HG03432 (cell line): ENCODE results near the gene DSCAM.
"Not testable (repeated sequence)": the region's sequence is repeated elsewhere in the genome, so short reads cannot be mapped to it uniquely, and the experiment has no call there.

Source experiments
- ATAC-seq: cut with Tn5 transposase; IDR thresholded peaks from one replicate; pipeline ENCODE4 v1.9.1; 2021; ENCODE audit warnings: mild to moderate bottlenecking, moderate library complexity; ENCODE audit not compliant: unreplicated experiment

DSCAM gene

GRCh38 chr21:40339050-40339449, 507.9 kb downstream of the DSCAM start:
- ATAC-seq = no peak

- ATAC-seq = no peak
Observed at GRCh38 chr21:40337981-40338380, 509.0 kb downstream of the DSCAM start.

- ATAC-seq = no peak
Observed at GRCh38 chr21:40335704-40336103, 511.3 kb downstream of the DSCAM start.

GRCh38 chr21:40334159-40334558, 512.8 kb downstream of the DSCAM start:
- no peak for ATAC-seq

DNA sequence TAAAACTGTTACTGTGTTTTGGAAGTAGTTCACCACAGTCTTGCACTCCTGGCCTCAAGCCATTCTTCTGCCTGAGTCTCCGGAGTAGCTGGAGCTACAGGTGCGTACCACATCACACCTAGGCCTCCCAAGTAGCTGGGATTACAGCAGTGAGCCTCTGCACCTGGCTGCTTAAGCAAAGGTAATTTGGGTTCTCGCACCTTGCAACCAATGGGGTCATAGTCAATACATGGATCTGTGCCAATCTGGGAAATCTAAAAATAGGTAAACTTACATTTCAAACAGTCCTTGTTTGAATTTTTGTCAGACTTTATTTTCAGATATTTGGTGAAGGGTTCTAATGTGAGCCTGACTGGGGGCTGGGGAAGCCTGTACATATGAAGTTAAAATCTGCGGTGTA, 513.2 kb downstream of the DSCAM start:
- ATAC-seq = no peak

DNA sequence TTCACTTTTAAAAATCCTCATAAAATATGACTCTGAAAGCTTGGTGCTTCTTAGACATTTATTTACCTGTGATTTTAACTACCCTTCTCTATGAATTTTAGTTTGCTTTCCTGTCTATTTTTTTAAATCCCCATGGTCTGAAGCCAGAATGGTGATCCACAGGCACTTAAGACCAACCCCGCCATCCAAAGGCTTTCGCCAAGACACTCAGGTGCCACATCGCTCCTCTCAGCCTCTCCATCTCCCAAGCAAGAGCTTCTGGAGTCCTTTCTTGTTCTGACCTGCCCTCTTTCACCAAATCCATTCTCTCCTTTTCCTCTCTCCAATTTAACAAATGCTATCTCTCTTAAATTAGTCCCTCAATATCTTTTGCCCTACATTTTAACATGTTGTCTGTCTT, 515.2 kb downstream of the DSCAM start:
- ATAC-seq = no peak

GRCh38 chr21:40331172-40331571, 515.8 kb downstream of the DSCAM start:
- no peak for ATAC-seq

DNA sequence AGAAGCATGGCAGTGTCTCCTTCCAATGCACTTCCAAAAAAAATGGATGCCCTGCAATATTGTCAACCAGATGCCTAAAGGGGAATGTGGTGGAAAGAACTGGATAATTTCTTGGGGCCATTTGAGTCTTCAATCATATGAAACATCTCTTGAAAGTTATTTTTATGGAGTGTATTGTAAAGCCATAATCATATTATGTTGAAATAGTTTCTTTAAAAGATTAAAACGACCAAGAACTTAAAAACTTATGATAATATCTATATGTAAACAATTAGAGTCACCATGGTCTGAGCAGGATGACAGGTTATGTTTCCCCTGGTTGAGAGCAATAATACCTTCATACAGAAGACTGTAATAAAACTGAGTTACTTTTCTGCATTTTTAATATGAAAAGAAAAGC, 522.6 kb downstream of the DSCAM start:
- no peak for ATAC-seq

- not testable (repeated sequence) for ATAC-seq
Observed at GRCh38 chr21:40320718-40321117, 526.2 kb downstream of the DSCAM start.

- ATAC-seq = no peak
Observed at GRCh38 chr21:40318371-40318770, 528.6 kb downstream of the DSCAM start.

DNA sequence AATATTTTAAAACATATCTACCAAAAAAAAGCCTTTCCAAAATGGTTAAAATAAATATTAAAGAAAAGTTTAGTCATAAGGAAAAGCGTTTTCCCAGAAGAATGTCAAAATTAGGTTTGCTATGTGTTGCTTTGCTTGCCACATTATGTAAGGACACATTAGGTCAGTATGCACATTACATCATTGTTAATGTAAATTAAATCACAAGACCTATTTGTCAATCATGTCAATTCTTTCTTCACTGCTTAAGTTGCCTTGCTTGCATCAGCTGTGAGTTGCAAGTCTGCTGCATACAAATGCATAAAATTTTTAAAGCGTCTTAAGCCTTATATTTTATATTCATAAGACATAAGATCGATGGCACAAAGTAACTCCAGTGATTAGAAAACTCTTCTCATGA, 530.9 kb downstream of the DSCAM start:
- no peak for ATAC-seq

DNA sequence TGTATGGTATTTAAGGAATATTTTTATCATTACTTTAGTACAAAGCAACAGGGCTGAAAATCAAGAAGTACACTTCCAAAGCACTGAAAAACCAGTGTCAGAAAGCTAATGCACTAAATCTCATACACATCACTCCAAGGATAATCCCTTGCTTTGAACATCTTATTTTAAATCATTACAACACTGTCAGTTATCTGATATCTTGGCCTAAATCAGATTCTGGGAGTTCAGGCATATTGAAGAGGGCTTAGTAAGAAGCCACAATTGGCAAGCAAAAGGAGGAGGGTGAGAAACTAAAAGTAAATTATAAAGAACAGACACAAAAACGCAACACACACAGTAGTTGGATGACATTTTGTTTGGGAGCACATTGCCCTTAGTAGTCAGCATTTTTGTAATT, 531.3 kb downstream of the DSCAM start:
- no peak for ATAC-seq

DNA sequence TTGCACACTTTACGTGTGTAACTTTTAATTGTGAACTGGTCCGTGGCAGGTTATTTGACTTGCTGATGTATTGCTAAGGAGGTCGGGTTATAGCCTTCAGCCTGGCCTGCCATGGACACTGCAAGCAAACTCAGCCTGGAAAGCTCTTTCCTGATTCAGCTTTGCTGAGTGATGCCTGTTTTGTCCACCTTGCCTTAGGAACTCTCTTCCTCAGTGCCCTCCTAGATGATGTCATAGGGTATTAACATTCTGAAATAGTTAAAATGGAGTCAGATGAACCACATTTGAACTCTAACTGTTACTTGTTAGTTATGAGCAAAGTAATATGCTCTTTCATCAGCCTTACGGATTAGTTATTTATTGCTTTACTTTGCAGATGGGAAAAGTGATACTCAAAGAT, 533.7 kb downstream of the DSCAM start:
- no peak for ATAC-seq

GRCh38 chr21:40300300-40300699, 546.7 kb downstream of the DSCAM start:
- no peak for ATAC-seq

DNA sequence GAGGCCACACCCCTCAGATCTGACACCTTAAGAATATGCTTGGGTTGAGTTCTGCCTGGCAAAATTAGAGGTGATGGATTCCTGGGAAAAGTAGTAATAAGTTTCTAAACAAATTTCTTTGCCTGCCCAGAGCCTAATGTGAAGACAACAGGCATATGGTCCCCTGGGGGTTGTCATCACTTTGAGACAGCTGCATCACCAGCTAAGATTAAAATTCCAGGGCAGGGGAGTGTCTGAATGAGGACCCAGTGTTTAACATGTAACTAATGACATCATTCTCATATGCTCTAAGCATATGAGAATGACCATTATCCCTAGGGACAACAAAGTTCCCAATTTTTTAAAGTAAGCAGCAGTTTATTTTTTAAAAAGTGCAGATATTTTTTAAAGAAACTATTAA, 547.5 kb downstream of the DSCAM start:
- no peak for ATAC-seq

GRCh38 chr21:40294345-40294744, 552.6 kb downstream of the DSCAM start:
- ATAC-seq = no peak

DNA sequence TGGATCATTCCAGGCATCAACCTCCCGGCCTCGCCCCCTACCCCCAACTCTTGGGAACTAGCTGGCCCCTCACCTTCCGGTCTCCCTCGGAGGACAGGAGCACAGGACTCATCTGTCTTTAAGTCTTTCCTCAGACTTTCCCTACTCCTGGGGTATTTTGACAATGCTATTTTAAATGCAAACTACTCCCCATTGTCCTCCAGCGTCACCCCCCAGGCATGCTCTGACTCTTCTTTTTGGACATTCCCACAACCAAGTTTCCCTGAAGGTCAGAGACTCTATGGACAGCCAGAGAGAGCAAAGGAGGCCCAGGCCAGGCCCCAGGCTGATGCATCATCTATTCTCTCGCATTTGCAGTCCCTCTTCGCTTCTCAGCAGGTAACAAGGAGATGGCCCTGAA, 555.4 kb downstream of the DSCAM start:
- no peak for ATAC-seq

DNA sequence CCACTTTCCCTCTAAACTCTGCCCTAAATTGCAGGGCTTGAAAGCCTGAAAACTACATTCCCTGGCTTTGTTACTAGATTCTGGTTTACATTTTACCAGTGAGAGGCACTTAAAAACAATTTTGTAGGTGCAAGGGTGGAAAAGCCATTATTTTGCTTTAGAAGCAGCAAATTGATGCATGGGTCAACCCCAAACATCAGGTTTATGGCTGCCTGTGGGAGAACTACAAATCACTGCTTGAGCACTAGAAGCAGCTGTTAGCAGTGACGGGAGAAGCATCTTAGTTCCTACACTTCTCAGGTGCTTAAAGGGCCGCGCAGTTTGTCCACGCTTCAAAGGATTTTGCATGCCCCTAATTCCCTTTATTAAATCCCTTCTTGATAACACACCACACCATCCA, 562.5 kb downstream of the DSCAM start:
- ATAC-seq = no peak

GRCh38 chr21:40282912-40283886, 563.8 kb downstream of the DSCAM start:
- no peak for ATAC-seq

DNA sequence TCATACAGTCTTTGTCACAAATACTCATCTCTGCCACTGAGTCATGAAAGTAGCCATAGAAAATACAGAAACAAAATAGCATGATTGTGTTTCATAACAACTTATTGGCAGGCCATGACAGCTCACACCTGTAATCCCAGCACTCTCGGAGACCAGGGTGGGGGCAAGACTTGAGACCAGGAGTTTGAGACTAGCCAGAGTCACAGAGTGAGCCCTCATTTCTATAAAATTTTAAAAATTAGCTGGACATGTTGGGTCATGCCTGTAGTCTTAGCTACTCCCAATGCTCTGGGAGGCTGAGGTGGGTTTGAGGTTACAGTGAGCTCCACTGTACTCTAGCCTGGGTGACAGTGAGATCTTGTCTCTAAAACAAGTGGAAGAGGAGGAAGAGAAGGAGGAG, 568.6 kb downstream of the DSCAM start:
- ATAC-seq = no peak

DNA sequence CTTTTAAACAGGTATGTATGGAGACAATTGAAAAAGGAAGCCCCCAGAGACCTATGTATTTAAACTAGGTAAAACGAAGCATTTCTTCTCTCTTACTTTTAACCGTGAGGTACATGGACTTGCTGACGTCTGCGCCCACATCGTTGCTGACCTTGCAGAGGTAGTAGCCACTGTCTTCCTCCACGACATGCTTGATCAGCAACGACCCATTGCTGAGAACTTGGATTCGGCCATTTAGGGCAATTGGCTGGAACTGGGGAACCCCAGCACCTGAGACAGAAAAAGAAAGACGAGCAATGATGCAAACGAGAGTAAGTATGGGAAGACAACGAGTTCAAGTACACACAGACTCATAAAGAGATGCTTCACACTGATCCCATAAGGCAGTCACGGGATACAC, 571.0 kb downstream of the DSCAM start:
- ATAC-seq = no peak

GRCh38 chr21:40272037-40272436, 574.9 kb downstream of the DSCAM start:
- no peak for ATAC-seq

DNA sequence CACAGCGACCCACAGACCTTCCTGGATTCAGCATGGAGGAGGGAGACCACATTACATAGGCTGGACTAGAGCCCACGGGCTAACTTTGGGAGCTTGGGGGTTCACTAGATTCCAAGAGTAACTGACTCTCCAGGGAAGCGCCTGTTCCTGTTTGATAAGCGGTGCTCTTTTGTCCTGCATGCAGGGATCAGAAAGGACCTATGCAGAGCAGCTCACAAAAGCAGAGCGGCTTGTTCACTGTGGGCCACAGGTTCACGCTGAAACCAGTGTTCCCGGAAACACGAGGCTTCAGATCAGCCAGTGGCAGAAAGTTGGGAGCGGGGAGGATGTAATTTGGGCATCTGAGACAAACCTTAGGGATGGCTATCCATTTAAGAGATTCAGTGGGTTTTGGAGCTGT, 575.8 kb downstream of the DSCAM start:
- ATAC-seq = no peak
